ENCODE measurements around the gene DPF3.

DNA sequence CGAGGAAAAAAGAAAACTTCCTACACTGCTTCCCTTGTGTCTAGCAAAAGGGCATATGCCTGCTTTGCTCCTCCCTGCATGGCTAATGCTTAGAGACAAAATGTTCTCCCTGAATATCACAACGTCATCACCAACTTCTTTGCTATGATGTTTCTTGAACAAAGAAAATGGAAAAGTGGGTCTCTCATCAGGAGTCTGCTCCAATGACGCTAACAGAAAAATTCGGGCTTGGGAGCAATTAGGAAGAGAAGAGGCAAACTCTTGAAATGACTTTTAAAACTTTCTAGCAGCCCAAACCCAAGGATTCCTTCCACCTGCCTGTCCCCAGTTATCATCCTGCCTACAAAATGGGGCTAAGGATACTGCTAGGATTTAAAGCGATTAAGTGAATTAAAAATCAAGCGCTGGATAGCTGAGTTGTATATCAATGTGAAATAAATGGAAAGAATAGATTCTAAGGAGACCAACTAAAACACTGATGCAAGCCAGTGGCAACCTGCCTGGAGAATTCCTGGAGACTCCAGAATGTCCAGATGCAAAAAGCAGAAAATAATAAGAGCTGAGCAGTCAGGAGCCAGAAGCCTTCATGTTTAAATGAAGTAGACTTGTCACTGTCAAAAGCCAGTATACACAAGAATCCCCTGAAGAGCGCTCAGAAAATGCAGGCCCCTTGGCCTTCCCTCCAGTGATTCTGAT is 183.8 kb downstream of the DPF3 start:
- TF ChIP-seq EP300 (IDR thresholded peaks at IDR 0.05) (no peak), RNF2 (IDR thresholded peaks at IDR 0.05; ENCODE audit: borderline replicate concordance, low read depth) (no peak), POLR2A (IDR thresholded peaks at IDR 0.05; ENCODE audit: low read length) (no peak), NR3C1 (IDR thresholded peaks at IDR 0.05) (no peak), CBX2 (IDR thresholded peaks at IDR 0.05; ENCODE audit: borderline replicate concordance, low read depth) (no peak), JUN (IDR thresholded peaks at IDR 0.05) (no peak)
- TF ChIP-seq, protein P1, sequence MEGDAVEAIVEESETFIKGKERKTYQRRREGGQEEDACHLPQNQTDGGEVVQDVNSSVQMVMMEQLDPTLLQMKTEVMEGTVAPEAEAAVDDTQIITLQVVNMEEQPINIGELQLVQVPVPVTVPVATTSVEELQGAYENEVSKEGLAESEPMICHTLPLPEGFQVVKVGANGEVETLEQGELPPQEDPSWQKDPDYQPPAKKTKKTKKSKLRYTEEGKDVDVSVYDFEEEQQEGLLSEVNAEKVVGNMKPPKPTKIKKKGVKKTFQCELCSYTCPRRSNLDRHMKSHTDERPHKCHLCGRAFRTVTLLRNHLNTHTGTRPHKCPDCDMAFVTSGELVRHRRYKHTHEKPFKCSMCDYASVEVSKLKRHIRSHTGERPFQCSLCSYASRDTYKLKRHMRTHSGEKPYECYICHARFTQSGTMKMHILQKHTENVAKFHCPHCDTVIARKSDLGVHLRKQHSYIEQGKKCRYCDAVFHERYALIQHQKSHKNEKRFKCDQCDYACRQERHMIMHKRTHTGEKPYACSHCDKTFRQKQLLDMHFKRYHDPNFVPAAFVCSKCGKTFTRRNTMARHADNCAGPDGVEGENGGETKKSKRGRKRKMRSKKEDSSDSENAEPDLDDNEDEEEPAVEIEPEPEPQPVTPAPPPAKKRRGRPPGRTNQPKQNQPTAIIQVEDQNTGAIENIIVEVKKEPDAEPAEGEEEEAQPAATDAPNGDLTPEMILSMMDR (IDR thresholded peaks at IDR 0.05): no peak
- TF ChIP-seq, protein P2, sequence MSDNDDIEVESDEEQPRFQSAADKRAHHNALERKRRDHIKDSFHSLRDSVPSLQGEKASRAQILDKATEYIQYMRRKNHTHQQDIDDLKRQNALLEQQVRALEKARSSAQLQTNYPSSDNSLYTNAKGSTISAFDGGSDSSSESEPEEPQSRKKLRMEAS (IDR thresholded peaks at IDR 0.05): no peak

All from A549 (cell line).